Loucy (cell line): ENCODE measurements around the gene ALDH3A1.

Experiments
- H2AFZ ChIP-seq: fragments of 200-600 bp; sonication (generic); 2 replicates; pipeline ENCODE4 v1.6.0; 2016; ENCODE audit warnings: antibody characterized with exemption, mild to moderate bottlenecking, low read length, moderate library complexity
- H3F3A ChIP-seq: fragments of 200-600 bp; 2 replicates; pipeline ENCODE4 v1.6.0; 2016; ENCODE audit warnings: antibody characterized with exemption, low read depth, mild to moderate bottlenecking
- H3K27me3 ChIP-seq: fragments of 200-600 bp; sonication (generic); 2 replicates; pipeline ENCODE4 v1.6.1; 2014; ENCODE audit warnings: low read length, mild to moderate bottlenecking; ENCODE audit not compliant: insufficient read depth, poor library complexity, severe bottlenecking
- H3K36me3 ChIP-seq: fragments of 200-600 bp; sonication (generic); 2 replicates; pipeline ENCODE4 v1.6.1; 2016; ENCODE audit warnings: low read length; ENCODE audit not compliant: insufficient read depth
- H3K4me1 ChIP-seq: fragments of 200-600 bp; sonication (generic); 2 replicates; pipeline ENCODE4 v1.5.1; 2014; ENCODE audit warnings: low read length, mild to moderate bottlenecking; ENCODE audit not compliant: insufficient read depth, poor library complexity, severe bottlenecking
- H3K4me2 ChIP-seq: fragments of 200-600 bp; sonication (generic); 2 replicates; pipeline ENCODE4 v1.6.0; 2014; ENCODE audit warnings: antibody characterized with exemption, low read length, low read depth, mild to moderate bottlenecking; ENCODE audit not compliant: poor library complexity, severe bottlenecking
- H3K4me3 ChIP-seq: fragments of 200-600 bp; sonication (generic); 2 replicates; pipeline ENCODE4 v1.5.1; 2014; ENCODE audit warnings: low read length, mild to moderate bottlenecking, mixed read lengths; ENCODE audit not compliant: poor library complexity, severe bottlenecking
- H3K79me2 ChIP-seq: fragments of 200-600 bp; sonication (generic); 2 replicates; pipeline ENCODE4 v1.6.1; 2014; ENCODE audit warnings: low read length; ENCODE audit not compliant: insufficient read depth
- H3K9ac ChIP-seq: fragments of 200-600 bp; sonication (generic); 2 replicates; pipeline ENCODE4 v1.6.0; 2014; ENCODE audit warnings: mild to moderate bottlenecking, low read depth, low read length, moderate library complexity; ENCODE audit not compliant: poor library complexity, severe bottlenecking
- H3K9me2 ChIP-seq: fragments of 200-600 bp; sonication (generic); replicated peaks from 2 replicates; pipeline ENCODE4 v1.6.1; 2016; ENCODE audit warnings: low read depth, low read length, mixed read lengths
- H3K9me3 ChIP-seq: fragments of 200-600 bp; sonication (generic); 2 replicates; pipeline ENCODE4 v1.6.1; 2014; ENCODE audit warnings: mild to moderate bottlenecking, antibody characterized with exemption, low read length, low read depth; ENCODE audit not compliant: insufficient read depth
- H4K20me1 ChIP-seq: fragments of 200-600 bp; sonication (generic); 2 replicates; pipeline ENCODE4 v1.6.0; 2014; ENCODE audit warnings: antibody characterized with exemption, low read length, mild to moderate bottlenecking; ENCODE audit not compliant: insufficient read depth, poor library complexity, severe bottlenecking
- EZH2phosphoT487 ChIP-seq: fragments of 200-600 bp; IDR thresholded peaks from 2 replicates; pipeline ENCODE4 v1.6.1; 2018; ENCODE audit warnings: antibody characterized with exemption, mild to moderate bottlenecking, moderate library complexity, borderline replicate concordance
- TF ChIP-seq, protein P1 (sequence below): fragments of 200-600 bp; sonication (generic); conservative IDR thresholded peaks from 2 replicates; pipeline ENCODE4 v1.5.1; 2014; ENCODE audit warnings: mild to moderate bottlenecking, antibody characterized with exemption, low read length

ALDH3A1 gene

DNA sequence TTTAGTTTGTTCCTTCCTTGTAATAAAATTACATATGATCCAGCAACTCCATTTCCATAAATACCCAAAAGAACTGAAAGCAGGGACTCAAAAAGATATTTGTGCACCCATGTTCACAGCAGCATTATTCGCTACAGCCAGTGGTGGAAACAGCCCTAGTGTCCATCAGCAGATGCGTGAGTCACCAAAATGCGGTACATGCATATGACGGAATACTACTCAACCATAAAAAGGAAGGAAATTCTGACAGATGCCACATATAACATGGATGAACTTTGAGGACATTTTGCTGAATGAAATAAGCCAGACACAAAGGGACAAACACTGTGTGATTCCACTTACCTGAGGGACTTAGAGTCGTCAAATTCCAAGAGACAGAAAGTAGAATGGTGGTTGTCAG, 22.6 kb downstream of the ALDH3A1 start:
- Histone ChIP-seq H3F3A (no peaks in the 10 kb centered on the region), H3K36me3 (no peaks in the 10 kb centered on the region)

DNA sequence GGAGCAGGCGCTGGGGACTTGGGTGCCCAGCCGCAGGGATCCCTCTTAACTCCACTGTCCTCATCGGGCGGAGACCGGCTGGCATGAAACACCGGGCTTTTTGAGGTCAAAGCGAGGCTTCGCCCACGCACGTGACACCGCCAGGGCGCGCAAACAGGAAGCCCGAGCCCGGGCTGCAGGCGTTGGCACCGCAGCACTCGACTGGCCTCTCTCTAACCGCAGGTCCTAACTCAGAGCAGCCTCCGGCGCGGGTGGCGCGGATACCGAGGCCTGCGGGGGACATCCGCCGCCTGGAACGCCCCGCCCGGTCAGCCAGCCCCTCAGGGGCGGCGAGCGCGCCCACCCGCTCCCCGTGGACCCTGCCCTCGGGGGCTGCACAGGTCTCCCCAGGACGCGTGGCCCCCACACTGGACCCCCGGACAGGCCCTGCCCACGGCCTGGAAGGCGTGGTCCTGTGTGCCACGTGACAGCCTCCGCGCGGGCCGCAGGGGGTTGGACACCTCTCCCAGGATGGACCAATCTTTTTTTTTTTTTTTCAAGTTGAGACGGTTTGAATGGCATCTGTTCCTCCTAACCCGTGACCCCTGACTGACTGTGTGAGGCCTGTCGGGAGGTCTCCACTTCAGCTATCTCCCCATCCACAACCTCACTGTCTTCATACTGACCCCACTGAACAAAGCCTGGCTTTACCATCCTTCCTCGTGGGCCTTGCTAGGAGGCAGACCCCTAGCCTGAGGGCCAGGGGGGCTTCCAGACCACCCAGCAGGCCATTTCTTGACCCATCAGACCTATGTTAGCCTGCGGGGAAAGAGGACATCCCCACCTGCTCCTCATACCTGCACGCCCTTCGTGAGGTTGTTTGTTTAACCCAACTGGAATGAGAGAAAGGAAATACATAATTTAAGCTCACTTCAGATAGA, 23.3 kb downstream of the ALDH3A1 start:
- Histone ChIP-seq H3K4me2 (no peak overlapping the region), H3K27me3 (no peaks in the 10 kb centered on the region), H2AFZ (no peak overlapping the region), H3K9me3 (no peaks in the 10 kb centered on the region), H3K4me3 (no peak overlapping the region), H3K9ac (no peak overlapping the region), H3K36me3 (no peaks in the 10 kb centered on the region), H3K4me1 (no peaks in the 10 kb centered on the region), H3K9me2 (no peaks in the 10 kb centered on the region), H3F3A (no peaks in the 10 kb centered on the region), H4K20me1 (no peaks in the 10 kb centered on the region), H3K79me2 (no peaks in the 10 kb centered on the region)
- TF ChIP-seq, protein P1, sequence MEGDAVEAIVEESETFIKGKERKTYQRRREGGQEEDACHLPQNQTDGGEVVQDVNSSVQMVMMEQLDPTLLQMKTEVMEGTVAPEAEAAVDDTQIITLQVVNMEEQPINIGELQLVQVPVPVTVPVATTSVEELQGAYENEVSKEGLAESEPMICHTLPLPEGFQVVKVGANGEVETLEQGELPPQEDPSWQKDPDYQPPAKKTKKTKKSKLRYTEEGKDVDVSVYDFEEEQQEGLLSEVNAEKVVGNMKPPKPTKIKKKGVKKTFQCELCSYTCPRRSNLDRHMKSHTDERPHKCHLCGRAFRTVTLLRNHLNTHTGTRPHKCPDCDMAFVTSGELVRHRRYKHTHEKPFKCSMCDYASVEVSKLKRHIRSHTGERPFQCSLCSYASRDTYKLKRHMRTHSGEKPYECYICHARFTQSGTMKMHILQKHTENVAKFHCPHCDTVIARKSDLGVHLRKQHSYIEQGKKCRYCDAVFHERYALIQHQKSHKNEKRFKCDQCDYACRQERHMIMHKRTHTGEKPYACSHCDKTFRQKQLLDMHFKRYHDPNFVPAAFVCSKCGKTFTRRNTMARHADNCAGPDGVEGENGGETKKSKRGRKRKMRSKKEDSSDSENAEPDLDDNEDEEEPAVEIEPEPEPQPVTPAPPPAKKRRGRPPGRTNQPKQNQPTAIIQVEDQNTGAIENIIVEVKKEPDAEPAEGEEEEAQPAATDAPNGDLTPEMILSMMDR = no peak
- TF ChIP-seq EZH2phosphoT487 = no peak

More for the DNA sequence above, 22.6 kb downstream of the ALDH3A1 start:
- Histone ChIP-seq H3K27me3 (no peaks in the 10 kb centered on the region), H3K9me3 (no peaks in the 10 kb centered on the region), H3K79me2 (no peaks in the 10 kb centered on the region), H4K20me1 (no peaks in the 10 kb centered on the region), H3K4me1 (no peaks in the 10 kb centered on the region), H2AFZ (no peak overlapping the region), H3K4me2 (no peak overlapping the region), H3K4me3 (no peak overlapping the region), H3K9me2 (no peaks in the 10 kb centered on the region), H3K9ac (no peak overlapping the region)
- TF ChIP-seq, protein P1 = no peak
- TF ChIP-seq EZH2phosphoT487 = no peak

DNA sequence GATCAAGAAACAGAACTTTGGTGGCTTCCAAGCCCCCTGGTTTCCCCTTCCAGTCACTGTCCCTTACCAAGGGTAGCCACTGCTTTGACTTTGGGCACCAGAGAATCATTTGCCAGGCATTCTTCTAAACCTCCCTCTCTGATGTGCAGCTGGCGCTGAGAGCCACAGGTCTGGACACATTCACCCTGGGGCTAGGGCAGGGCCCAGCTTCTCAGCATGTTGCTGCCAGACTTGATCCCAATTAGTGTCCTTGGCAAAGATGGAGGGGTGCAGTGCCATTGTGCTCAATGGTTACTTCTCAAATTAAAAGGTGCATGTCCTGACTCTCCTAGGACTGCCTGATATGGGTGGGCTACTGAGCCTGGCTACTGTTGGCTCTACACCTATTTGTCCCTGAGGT, 24.1 kb downstream of the ALDH3A1 start:
- H3F3A ChIP-seq = no peaks in the 10 kb centered on the region
- no peak overlapping the region for H3K4me2 ChIP-seq
- no peaks in the 10 kb centered on the region for H3K36me3 ChIP-seq
- H3K9ac ChIP-seq = no peak overlapping the region
- H3K9me3 ChIP-seq = no peaks in the 10 kb centered on the region
- H2AFZ ChIP-seq = no peak overlapping the region
- H3K9me2 ChIP-seq = no peaks in the 10 kb centered on the region
- TF ChIP-seq, protein P1 = no peak
- no peaks in the 10 kb centered on the region for H3K27me3 ChIP-seq
- H4K20me1 ChIP-seq = no peaks in the 10 kb centered on the region
- no peaks in the 10 kb centered on the region for H3K4me1 ChIP-seq
- no peak overlapping the region for H3K4me3 ChIP-seq
- no peaks in the 10 kb centered on the region for H3K79me2 ChIP-seq
